Activated CD4-positive, alpha-beta T cell treated with anti-CD3 and anti-CD28 coated beads, Interleukin-2, amount 50 U/mL, for 16 hours (primary cell): ENCODE results near the gene SLC12A7.
"Not testable (repeated sequence)": the region's sequence is repeated elsewhere in the genome, so short reads cannot be mapped to it uniquely, and the experiment has no call there.

ENCODE experiments used
- DNase-seq: peaks from one replicate; pipeline ENCODE4 v3.0.0-alpha.2; 2020

Gene SLC12A7

DNA sequence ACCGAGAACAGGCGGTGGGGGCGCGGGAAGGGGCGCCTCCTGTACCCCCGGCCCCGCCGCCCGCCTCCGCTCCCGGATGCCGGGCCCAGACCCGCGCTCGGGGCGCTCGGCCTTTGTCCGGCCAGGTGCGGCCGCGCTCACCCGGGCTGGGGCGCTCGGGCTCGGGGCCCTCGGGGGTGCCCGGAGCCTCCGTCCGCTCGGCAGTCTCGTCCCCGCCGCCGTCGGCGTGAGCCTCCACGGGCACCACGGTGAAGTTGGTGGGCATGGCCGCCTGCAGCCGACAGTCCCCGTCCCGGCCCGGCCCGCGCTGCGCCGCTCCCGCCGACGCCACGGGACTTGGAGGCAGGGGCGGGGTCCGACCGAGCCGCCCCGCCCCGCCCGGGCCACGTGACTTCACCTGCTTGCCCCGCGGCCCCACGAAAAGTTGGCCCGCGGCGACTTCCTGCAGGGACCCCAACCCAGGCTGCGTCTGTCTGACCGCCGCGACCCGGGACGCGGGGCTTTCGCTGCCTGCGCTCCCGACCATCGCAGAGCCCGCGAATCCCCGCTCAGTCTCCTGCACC lies at the start of gene SLC12A7:
Gene SLC12A7, minus strand, starts transcription at position 337 of the 563 bp plus-strand sequence. Its CDS starts 72 bp downstream, at position 265.
- DNase-seq = peak; percentile 39

DNA sequence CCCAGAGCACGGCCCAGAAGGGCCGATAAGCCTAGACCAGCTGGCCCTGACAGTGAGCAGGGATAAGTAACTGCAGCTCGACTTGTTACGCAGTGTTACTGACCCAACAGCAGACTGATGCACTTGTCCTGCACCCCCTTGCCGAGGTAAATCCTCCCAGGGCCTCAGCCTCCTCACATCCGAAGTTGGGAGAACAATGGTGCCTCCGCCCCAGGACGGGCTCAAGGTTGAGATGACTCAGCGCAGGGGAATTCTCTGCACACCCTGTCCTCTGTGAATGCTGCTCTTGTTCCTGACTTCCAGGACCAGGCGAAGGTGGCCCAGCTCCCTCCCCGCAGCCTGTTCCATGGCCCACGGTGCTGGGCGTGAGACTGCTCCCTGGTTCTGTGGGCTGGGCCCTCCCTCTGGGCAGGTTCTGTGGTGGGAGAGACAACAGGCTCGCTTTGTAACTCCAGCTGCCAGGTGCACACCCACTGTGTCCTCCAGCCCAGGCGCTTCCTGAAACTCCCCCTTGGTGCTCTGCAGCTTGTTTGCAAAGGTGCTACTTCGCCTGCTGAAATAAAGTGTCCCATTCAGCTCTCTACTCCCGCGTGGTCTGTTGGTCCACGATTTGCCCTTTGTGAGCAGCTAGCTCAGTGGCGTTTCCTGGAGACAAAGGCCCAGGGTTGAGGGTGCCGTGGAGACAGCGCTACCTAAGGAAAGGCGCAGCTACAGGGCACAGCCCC lies 49.4 kb upstream of the SLC12A7 start:
- no peak for DNase-seq

GRCh38 chr5:1159774-1160406 lies 48.0 kb upstream of the SLC12A7 start:
- no peak for DNase-seq

- DNase-seq = no peak
Measured at GRCh38 chr5:1159341-1159675, 47.4 kb upstream of the SLC12A7 start.

GRCh38 chr5:1158647-1159340 lies 46.9 kb upstream of the SLC12A7 start:
- no peak for DNase-seq

DNA sequence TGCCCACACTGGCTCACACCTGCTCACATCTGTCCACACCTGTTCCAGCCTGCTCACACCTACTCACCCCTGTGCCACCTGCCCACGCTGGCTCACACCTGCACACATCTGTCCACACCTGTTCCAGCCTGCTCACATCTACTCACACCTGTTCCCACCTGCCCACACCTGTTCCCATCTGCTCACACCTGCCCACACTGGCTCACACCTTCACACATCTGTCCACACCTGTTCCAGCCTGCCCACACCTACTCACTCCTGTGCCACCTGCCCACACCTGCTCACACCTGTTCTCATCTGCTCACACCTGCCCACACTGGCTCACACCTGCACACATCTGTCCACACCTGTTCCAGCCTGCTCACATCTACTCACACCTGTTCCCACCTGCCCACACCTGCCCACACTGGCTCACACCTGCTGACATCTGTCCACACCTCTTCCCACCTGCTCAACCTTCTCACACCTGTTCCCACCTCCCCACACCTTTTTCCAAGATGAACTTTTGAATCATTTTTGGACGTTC lies 45.7 kb upstream of the SLC12A7 start:
- DNase-seq = not testable (repeated sequence)

DNA sequence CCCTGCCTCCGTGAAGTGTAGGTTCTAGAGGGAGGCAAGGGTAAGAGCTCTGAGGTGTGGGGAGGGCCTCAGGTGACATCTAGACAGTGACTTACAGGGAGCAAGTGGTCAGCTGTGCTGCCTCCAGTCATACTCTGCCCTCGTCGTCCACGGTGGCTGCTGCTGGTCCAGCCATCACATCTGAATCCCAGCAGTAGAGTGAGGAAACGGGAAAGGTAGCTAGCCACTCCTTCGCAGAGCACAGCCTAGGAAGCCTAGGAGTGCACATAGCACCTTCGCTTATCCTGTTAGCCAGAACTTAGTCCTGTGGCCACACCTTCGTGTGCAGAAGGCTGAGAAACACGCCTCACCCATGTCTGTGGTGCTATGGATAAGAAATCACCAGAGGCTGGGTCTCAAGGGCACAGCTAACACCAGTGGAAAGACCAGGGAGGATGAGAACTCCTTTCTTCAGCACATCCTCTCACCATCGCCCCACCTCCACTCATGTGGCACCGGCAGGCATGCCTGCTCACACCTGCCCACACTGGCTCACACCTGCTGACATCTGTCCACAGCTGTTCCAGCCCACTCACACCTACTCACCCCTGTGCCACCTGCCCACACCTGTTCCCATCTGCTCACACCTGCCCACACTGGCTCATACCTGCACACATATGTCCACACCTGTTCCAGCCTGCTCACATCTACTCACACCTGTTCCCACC lies 45.0 kb upstream of the SLC12A7 start:
- DNase-seq = no peak

DNA sequence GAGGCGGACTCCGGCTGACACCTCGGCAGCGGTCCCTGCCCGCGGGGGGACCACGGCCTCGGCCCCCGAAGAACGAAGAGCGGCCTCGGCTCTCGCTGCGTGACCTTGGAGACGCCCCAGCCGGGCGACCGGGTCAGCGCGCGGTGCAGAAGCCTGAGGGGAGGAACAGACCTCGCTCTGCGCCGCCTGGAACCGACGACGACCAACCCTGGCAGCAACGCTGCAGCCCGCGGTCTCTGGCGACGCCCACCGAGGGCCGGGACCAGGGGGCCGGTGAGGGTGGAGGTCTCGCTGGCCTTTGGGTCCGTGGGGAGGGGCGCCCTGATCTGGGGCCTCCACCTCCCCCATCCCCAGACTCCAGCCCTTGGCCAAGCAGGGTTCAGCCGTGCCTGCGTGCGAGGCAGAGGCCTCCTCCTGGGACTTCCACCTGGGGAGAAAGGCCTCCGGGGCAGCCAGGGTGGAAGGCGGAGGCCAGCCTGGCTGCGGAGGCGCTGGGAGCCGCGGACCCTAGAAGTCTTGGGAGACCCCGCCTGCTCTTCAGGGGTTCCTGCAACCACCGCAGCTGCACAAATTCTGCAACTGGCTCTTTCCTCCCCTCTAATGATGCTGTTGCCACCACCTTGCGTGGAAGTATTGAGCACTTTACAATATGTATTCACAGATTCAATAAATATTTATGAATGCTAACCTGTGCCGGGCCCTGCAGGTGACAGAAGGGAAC lies 44.3 kb upstream of the SLC12A7 start:
- no peak for DNase-seq

- DNase-seq = no peak
Measured at GRCh38 chr5:1155191-1156032, 43.5 kb upstream of the SLC12A7 start.

- no peak for DNase-seq
Measured at GRCh38 chr5:1153428-1153827, 41.6 kb upstream of the SLC12A7 start.

DNA sequence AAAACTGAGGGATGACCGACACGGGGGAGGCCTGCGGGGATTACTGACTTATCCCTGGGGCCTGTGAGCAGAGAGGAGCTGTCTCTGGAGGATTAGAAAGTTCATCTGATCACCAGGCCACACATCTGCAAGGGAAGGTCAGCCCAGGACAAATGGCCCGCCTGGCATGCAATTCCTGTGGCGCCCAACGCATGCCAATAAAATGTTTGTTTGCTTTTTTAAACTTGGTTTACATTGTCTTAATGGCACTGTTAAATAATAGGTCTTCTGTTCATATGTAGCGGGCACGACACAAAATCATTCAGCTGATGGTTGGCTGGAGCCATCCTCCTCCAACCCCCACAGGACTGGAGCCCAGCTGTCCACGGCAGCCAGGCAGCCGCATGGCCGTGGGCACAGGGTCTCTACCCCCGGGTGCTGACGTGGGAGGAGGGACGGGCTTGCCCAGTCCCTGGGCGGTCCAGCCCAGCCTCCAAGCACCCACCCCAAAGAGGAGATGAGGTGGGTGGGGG lies 41.0 kb upstream of the SLC12A7 start:
- no peak for DNase-seq

DNA sequence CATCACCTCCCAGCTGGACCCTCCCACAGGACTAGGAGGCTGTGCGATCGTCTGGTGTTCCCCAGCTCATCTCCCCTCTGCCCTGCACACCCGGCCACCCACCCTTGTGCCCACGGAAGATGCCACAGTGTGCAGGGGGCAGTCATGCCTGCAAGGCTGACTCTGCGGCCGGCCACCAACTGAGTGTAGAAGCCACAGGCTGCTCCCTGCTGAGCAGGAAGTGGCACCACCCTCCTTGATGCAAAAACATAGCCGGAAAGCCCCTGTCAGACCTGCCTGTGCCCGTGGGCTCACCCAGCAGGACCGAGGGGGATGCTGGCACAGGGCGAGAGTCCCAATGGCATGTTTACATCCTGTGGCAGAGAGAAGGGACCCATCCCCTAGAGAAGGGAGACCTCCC lies 40.3 kb upstream of the SLC12A7 start:
- DNase-seq = no peak

- DNase-seq = no peak
Measured at GRCh38 chr5:1151316-1151715, 39.5 kb upstream of the SLC12A7 start.

- DNase-seq = no peak
Measured at GRCh38 chr5:1150866-1151265, 39.0 kb upstream of the SLC12A7 start.

DNA sequence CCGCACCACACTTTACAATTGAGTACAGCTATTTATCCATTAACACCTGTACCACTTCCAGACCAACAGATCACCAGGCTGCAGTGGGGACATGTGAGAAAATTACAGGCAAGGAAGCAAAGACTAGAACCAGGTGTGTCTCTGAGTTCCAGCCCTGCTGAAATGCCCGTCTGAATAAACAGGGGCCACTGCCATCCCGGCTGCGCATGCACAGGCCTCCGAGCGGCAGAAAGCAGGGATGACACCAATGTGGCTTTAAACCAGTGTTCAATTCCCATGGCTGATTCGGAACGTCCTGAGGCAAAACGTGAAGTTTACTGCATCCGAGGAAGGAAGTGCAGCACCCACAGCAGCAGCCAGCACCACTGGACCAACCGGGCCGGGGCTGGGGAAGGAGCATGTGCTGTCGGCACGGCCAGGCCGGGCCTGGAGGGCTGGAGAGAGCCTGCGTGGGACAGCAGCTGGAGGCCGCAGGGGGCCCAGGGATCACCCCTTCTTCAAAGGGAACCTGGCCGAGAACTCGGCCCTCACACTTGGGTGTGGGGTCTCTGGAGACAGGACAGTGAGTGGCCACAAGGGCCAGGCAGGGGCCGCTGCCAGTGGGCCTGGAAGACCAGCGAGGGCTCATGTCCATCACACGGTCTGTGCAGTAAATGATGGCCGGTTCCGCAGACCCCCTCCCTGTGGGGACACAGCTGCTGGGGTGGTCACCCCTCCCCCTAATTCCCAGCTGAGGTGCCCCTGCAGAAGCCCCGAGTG lies 33.0 kb upstream of the SLC12A7 start:
- no peak for DNase-seq

GRCh38 chr5:1144089-1144488 lies 32.2 kb upstream of the SLC12A7 start:
- no peak for DNase-seq

DNA sequence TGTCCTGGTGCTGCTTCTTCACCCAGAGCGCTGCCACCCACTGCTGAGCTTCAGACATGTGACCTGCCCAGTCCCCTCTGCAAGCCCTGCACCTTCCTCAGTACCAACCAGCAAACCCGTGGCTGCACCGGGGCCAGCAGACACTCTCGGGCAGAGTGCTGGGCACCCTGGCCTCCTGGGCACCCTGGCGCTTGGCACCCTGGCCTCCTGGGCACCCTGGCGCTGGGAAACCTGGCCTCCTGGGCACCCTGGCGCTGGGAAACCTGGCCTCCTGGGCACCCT lies 31.7 kb upstream of the SLC12A7 start:
- DNase-seq = no peak

GRCh38 chr5:1142886-1143669 lies 31.2 kb upstream of the SLC12A7 start:
- no peak for DNase-seq

DNA sequence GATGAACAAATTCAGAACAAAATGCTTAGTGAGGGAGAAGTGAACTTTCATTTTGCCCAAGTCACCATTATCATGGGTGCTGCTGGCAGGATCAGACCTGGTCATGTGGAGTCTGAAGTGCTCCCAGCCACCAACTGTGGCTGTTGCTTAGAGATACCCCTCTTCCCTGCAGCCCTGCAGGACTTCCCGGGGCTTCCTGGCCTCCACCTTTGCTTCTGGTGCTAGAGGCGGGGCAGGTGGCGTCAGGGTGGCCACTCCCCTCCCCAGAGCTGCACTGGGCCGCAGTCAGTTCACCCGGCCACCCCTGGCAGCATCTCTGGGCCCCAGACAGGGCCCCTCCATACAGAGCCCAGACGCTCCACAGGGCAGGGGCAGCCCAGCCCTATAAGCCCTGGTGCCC lies 30.0 kb upstream of the SLC12A7 start:
- no peak for DNase-seq

DNA sequence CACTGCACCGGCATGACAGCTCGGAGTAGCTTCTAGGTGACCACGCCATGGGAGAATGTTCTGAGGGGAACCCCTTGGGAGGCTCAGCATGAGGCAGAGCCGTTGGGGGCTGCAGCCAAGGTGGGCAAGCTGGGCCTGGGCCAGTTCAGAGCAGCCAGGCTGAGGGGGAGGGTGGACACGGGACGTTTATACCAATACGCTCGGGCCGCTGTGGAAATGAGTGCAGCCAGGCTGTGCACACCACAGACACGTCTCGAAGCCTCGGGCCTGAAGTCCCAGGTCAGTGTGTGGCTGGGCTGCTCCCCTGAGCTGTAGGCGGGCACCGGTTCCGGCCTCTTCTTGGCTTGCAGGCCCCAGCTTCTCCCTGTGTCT lies 28.9 kb upstream of the SLC12A7 start:
- no peak for DNase-seq
